Sigmoid colon (tissue), 4 donors: ENCODE measurements around the gene MTA1.

ENCODE experiments used
- EP300 ChIP-seq, 4 donors: sonication (generic); formaldehyde crosslinking; IDR thresholded peaks; one replicate each; pipeline ENCODE4 v1.6.1; 2017; ENCODE audit warnings: antibody characterized with exemption in 4 of 4
- POLR2AphosphoS5 ChIP-seq, 4 donors: sonication (generic); formaldehyde crosslinking; IDR thresholded peaks; one replicate each; pipeline ENCODE4 v1.6.1; 2017; ENCODE audit warnings: antibody characterized with exemption in 4 of 4

GRCh38 chr14:105476097-105476830 lies 56.6 kb downstream of the MTA1 start:
- peak in 3 of 4 donors; percentile 31 to 44 (median 42) for TF ChIP-seq POLR2AphosphoS5 (IDR thresholded peaks at IDR 0.05)
- TF ChIP-seq EP300 (IDR thresholded peaks at IDR 0.05) = no peak
